Psoas muscle (tissue), 8 donors: ENCODE data around the gene TIMP2. TPM values are rescaled to one million over a fixed set of nuclear protein-coding genes. Genes with fewer than 3 reads are reported as not detected.

ENCODE experiments used
- ATAC-seq, 4 donors: fragments of 200-7000 bp; cut with Tn5 transposase; one replicate each; pipeline ENCODE4 v1.9.1; 2020; ENCODE audit warnings: moderate library complexity in 3 of 4, mild to moderate bottlenecking in 2 of 4
- DNase-seq, 2 donors: peaks; one replicate each; pipeline ENCODE4 v3.0.0-alpha.2; 2020
- H3K27ac ChIP-seq: fragments of 200-600 bp; one replicate; pipeline ENCODE4 v1.8.0; 2022
- H3K27me3 ChIP-seq, 3 donors: fragments of 200-600 bp in 1 of 3; one replicate each; pipeline versions ENCODE4 v1.6.1 to v1.8.0; 2013 to 2022; ENCODE audit warnings: low read length in 2 of 3, mild to moderate bottlenecking in 2 of 3, moderate library complexity in 1 of 3; ENCODE audit not compliant: insufficient read depth in 3 of 3
- H3K36me3 ChIP-seq, 2 donors: fragments of 200-600 bp in 1 of 2; one replicate each; pipeline versions ENCODE4 v1.6.1 to v1.8.0; 2013 to 2022; ENCODE audit warnings: low read depth in 1 of 2, mild to moderate bottlenecking in 1 of 2, moderate library complexity in 1 of 2; ENCODE audit not compliant: insufficient read depth in 1 of 2
- H3K4me1 ChIP-seq: fragments of 200-600 bp; one replicate; pipeline ENCODE4 v1.8.0; 2022
- H3K4me3 ChIP-seq: fragments of 200-600 bp; one replicate; pipeline ENCODE4 v1.8.0; 2022; ENCODE audit warnings: mild to moderate bottlenecking
- H3K9me3 ChIP-seq: fragments of 200-600 bp; one replicate; pipeline ENCODE4 v1.8.0; 2022
- WGBS, 3 donors: extraction: QIAGEN DNeasy Blood & Tissue Kit; methylation state at CpG; one replicate each; pipeline versions ENCODE4 v1.1.6 to v1.1.7; 2013; 5-methylcytosine and 5-hydroxymethylcytosine counted together
- intact Hi-C, 2 donors: fragments of 100-400 bp; cut with DNase I; formaldehyde crosslinking; loops; one replicate each; pipeline versions ENCODE4 v1.11.0 to v1.14.2; 2022
- polyA plus RNA-seq, 3 donors: library from polyadenylated mRNA; stranded (reverse); fragments of 200-250 nt; gene quantifications; one replicate each; pipeline ENCODE4 v1.2.3, GENCODE V29; 2013
- total RNA-seq, 4 donors: library from RNA; stranded (reverse); fragmentation: NEBNext Ultra II Directional in 2 of 4; extraction: Animal tissue kit (Norgen Biotek cat#: 25700) in 2 of 4; gene quantifications; one replicate each; pipeline versions ENCODE4 v1.2.1 to v1.2.4, GENCODE V29; 2021 to 2023
- TF ChIP-seq, protein P1 (sequence below): fragments of 200-600 bp; IDR thresholded peaks from one replicate; pipeline ENCODE4 v1.8.0; 2022; ENCODE audit warnings: antibody characterized with exemption
- donor health status: healthy with polysubstance abuse.
- donor health status: DM: no; HTN: no; CAD: no; lungs with moderate emphysema.
- donor health status: Bipolar disorder and iron deficiency.
- donor health status: healthy.
- donor health status: DM: yes; HTN: yes; CAD: no.
- donor health status: DM: no; HTN: no; CAD: no.
- donor health status: DM: no; HTN: no; CAD: no.
- donor health status: DM: yes; HTN: yes; CAD: no.

The TIMP2 gene
- total and polyA plus RNA-seq, 7 donors: 10.3 to 53.6 (median 18.5) TPM

DNA sequence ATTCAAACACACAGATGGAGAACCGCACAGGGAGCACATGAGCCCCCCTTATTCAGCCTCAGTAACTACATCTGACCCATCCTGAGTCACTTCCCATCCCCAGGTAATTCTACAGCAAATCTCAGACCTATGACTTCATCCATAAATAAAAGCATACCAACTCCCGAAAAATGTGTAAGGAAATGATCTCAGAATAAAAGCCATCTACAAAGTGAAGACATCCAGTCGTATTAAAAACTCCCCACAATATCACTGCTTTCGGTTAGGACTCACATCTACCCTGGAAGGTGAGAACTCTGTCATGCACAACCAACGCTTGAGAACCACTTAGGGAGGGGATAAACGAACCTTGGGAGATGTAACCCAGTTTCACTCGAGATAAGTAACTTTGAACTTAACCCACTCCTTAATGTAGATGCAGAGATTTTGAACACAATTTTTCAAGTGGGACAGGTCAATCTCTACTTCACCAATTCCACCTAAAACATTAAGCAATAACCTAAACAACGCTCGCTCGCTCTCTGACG lies 85.9 kb downstream of the TIMP2 start:
- TF ChIP-seq, protein P1, sequence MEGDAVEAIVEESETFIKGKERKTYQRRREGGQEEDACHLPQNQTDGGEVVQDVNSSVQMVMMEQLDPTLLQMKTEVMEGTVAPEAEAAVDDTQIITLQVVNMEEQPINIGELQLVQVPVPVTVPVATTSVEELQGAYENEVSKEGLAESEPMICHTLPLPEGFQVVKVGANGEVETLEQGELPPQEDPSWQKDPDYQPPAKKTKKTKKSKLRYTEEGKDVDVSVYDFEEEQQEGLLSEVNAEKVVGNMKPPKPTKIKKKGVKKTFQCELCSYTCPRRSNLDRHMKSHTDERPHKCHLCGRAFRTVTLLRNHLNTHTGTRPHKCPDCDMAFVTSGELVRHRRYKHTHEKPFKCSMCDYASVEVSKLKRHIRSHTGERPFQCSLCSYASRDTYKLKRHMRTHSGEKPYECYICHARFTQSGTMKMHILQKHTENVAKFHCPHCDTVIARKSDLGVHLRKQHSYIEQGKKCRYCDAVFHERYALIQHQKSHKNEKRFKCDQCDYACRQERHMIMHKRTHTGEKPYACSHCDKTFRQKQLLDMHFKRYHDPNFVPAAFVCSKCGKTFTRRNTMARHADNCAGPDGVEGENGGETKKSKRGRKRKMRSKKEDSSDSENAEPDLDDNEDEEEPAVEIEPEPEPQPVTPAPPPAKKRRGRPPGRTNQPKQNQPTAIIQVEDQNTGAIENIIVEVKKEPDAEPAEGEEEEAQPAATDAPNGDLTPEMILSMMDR: no peak
- Histone ChIP-seq H3K27ac (peak overlapping the region; percentile 100), H3K9me3 (no peaks in the 10 kb centered on the region), H3K4me1 (peaks cover 15% of the 10 kb centered on the region), H3K4me3 (peak overlapping the region; percentile 74), H3K36me3 (peaks cover 17 to 39% of the 10 kb centered on the region in 2 donors), H3K27me3 (no peaks in the 10 kb centered on the region)
- DNase-seq (no peak), ATAC-seq (no peak)
- 18 to 24% (median 21%) methylated on average over 11 of the region's 11 CpGs for WGBS, 3 donors
- intact Hi-C loops: no loop called here

DNA sequence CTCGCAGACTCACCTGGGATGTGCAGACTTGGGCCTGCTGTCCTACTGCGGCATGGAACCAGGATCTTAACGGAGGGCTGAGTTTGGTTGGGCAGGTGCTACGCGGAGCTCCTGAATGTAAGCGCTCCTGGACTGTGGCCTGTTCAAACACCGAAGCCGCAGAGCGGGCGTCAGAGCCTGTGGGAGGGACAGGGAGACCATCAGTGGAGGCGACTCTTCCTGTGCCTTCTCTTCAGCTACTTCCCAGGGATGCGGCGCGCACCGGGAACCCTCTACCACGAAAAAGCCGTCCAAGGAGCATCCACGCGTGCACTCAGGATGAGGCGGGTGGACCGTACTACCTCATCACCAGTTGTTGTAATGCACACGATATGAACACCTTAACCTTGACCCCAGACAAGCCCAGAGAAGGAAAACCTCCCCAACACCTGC lies 86.6 kb downstream of the TIMP2 start:
- Histone ChIP-seq H3K4me3 (peak overlapping the region; percentile 74), H3K27ac (no peak overlapping the region), H3K4me1 (peaks cover 15% of the 10 kb centered on the region), H3K27me3 (no peaks in the 10 kb centered on the region), H3K36me3 (peaks cover 17 to 46% of the 10 kb centered on the region in 2 donors), H3K9me3 (no peaks in the 10 kb centered on the region)
- intact Hi-C loops: no loop called here
- TF ChIP-seq, protein P1: no peak
- DNase-seq (peak in 1 of 2 donors; percentile 33), ATAC-seq (no peak)
- 90 to 91% (median 91%) methylated on average over 22 of the region's 22 CpGs for WGBS, 3 donors

DNA sequence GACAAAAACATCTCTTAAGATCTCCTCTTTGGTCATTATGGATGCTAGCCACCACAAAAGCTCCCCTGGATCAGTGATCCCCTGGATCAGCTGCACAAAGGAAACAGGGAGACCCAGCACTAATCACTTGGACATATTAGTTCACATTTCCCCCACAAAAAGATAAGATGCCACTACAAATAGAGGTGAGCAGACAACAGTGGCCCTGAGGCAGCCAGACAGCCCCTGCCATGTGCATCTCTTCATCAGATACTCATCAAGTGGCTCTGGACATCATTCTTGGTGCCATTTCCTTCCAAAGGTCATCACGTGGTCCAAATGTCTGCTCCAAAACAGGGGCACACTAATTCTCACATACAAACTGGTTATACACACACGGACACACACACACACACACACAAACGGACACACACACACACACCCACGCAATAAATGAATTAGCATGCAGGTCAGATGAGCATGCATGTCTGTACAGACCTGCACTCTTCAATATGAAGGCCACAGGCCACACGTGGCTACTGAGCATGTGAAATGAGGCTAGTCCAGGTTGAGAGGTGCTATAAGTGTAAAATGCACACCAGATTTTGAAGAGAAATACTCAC lies 88.7 kb downstream of the TIMP2 start:
- DNase-seq: no peak
- peaks cover 13% of the 10 kb centered on the region for H3K4me1 ChIP-seq
- TF ChIP-seq, protein P1: no peak
- WGBS, 3 donors: 72 to 87% (median 76%) methylated on average over 5 of the region's 5 CpGs
- no peak overlapping the region for H3K27ac ChIP-seq
- H3K27me3 ChIP-seq: no peaks in the 10 kb centered on the region
- H3K9me3 ChIP-seq: no peaks in the 10 kb centered on the region
- intact Hi-C loops: no loop called here
- no peak for ATAC-seq
- H3K36me3 ChIP-seq: peaks cover 22 to 67% of the 10 kb centered on the region in 2 donors
- H3K4me3 ChIP-seq: no peak overlapping the region

- ATAC-seq: no peak
- Histone ChIP-seq H3K27me3 (no peaks in the 10 kb centered on the region), H3K36me3 (peaks cover 22 to 86% of the 10 kb centered on the region in 2 donors), H3K4me1 (peaks cover 10% of the 10 kb centered on the region), H3K9me3 (no peaks in the 10 kb centered on the region), H3K4me3 (no peak overlapping the region), H3K27ac (no peak overlapping the region)
- TF ChIP-seq, protein P1: no peak
- intact Hi-C loops: no loop called here
- DNase-seq: peak in 1 of 2 donors; percentile 6
- WGBS, 3 donors: 92 to 93% (median 93%) methylated on average over 8 of the region's 8 CpGs
Measured at GRCh38 chr17:78834571-78834970, 90.6 kb downstream of the TIMP2 start.

GRCh38 chr17:78832541-78832810 lies 92.7 kb downstream of the TIMP2 start:
- Histone ChIP-seq H3K27ac (no peak overlapping the region), H3K36me3 (peaks cover 23 to 100% of the 10 kb centered on the region in 2 donors), H3K4me3 (no peak overlapping the region), H3K27me3 (no peaks in the 10 kb centered on the region), H3K4me1 (no peaks in the 10 kb centered on the region), H3K9me3 (no peaks in the 10 kb centered on the region)
- ATAC-seq: no peak
- TF ChIP-seq, protein P1: no peak
- intact Hi-C loops: no loop called here
- no peak for DNase-seq
- WGBS, 3 donors: 86 to 90% (median 89%) methylated on average over 2 of the region's 2 CpGs
